CMK (cell line): Measurements from ENCODE around the gene RABL2B.
A peak's percentile ranks its signal among the peaks of the same experiment; 100 is the strongest.

ENCODE experiments used
- DNase-seq: peaks from one replicate; pipeline ENCODE4 v3.0.0-alpha.2; 2010; ENCODE audit warnings: low read depth

RABL2B gene

DNA sequence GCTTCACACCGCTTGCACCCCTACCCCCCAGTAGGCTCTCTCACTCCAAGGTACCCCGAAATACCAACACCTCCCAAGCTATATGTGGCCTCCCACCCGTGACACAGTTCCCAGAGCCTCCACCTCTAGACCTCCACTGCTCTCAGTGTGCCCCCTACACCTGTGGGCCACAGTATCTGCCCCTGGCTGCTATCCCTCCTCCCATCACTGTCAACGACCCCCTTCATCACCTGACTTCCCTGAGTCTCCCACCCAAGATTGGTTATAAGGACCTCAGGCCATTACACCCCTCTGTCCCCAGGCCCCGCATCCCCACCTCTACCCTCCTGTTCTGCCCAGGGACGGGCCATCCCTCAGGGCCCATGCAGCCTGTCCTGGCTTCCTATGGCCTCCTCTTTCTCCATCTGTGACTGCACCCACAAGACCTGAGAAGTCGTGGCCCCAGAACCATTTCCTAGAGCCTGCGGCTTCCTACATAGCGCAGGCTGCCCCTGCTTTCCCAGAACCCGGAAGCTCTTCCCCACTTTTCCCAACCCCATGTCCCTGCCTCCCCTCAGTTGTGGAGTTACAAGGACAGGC lies 44.7 kb downstream of the RABL2B start:
- DNase-seq = no peak

DNA sequence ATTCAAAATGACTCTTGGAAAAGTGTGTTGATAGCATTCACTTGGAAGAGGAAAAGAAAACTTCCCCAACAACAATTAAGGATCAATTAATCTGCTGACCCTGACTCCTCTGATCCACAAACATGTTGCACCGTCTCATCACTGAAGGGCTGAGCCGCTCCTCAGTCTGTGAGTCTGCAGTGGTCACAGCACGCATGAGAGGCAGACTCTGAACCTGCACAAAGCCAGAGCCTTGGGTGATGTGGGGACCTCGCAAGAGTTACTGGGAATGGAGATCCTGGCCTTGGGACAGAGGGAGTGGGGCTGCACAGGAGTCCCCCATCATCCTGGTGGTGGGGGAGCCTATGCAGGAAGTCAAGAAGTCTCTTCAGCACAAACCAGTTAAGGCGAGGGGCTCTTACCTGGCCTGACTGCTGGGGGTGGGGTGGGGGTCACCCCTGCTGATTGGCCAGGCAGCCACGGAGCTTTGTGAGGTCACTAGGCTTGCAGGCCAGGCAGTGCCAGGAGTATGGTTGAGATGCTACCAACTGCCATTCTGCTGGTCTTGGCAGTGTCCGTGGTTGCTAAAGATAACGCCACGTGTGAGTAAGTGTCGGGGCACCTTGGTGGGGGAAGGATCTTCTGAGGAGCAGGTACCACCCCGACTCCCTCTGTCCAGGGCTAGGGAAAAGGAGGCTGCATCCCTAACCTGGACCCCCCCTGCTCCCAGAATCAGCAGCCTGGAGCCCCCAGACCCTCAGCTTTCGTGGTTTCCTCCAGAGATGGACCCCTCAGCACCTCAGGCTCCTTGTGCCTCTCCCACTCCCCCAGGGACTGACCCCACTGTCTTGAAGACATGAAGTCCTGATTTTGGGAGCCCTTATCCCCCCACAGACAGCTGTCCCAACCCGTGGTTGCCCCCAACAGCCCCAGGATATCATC lies 45.4 kb downstream of the RABL2B start, which contains the start of gene ACR:
Gene ACR, plus strand, starts transcription at position 477 of the 921 bp plus-strand sequence. Its CDS starts 32 bp downstream, at position 509.
- no peak for DNase-seq

DNA sequence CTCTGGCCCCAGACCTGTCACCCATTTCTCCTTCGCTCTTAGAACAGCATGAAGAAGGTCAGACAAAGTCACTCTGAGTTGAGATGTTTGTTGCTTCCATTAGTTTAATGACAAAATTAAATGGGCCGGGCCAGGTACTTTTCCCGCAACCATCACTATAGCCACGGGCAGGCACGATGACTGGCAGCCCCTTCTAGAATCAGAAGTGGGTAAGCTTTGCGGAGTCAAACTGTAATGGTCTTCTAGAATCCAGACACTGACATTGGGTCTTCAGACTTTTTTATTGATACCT lies 47.8 kb downstream of the RABL2B start:
- no peak for DNase-seq

DNA sequence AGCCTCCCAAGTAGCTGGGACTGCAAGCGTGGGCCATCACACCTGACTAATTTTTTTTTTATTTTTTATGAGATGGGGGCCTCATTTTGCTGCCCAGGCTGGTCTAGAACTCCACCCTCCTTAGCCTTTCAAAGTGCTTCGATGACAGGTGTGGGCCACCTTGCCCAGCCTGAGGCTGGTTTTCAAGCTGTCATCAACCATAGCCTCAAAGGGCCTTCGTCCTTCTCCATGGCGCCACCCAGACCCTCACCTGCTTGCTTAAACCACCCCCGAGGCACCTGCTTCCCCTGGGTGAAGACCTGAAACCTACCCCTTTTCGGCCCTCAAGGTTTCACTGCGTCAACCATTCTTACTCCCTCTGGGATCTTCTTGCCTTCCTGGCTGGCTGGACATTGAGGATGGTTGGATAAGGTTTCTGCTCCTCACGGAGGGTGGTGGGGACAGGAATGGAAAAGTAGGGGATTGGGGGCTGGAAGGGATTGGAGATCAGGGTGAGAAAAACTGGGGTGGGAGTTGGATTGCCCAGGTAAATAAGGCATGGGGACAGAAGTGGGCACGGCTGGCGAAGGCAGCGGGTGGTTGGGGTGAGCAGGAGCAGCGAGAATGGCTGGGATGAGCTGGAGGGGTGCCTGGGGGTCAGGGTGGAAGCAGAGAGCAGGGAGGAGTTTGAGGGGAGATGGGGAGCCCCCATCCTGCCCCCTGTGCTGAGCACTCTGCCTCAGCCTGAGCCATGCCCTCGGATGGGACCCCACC lies 48.3 kb downstream of the RABL2B start:
- DNase-seq = no peak

DNA sequence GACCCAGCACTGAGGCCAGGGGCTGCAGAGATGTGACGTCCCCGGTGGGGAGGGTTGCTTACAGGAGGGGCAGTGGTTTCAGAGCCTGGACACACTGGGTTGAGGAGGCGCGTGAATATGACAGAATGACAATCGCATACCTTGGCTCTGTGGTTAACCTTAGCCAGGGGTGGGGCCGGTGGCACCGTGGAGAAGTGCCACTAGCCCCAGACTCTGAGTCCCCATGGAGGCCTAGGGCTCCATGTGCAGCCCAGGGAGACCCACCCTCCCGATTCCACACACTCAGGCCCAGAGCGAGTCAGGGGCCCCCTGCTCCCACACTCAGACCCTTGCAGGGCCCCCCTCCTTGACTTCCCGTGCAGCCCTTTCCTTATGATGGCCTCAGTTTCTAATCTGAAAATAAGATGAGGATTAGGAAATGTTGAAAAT lies 49.1 kb downstream of the RABL2B start:
- no peak for DNase-seq

DNA sequence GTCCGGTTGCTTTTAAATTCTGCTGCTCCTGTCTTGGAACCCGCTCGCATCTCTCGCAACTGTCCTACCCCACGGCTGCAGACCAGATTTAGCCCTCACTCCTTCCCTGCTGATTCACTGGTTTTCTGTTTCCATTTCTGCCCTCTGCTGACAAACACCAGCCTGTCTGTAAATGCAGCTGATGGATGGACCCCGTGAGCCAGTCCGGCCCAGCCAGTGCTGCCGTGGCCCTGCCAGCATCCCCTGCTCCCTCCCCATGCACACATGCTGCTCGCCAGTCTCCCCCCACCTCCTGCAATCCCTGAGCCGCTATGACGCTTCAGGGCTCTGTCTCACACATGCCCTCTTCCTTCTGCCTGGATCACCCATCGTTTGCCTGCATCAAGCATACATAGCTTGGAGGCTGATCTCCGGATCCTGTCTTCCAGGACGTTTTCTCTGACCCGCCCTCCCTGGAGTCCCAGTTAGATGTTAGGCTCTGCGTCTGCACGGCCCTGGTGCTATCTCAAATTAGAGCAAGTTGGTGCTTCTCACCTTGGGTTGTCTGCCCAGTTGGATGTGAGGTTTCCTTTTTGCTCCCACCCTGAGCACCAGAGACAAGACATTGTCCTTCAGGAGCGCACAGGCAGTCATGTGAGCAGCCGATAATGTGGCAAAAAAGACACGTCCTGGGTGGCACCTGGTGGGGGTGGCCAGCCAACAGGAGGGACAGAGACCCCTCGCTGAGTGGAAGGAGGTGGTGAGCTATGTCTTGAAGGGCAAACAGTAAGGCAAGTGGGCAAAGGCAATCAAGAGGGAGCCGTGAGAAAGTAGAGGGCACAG lies 49.7 kb downstream of the RABL2B start:
- no peak for DNase-seq

DNA sequence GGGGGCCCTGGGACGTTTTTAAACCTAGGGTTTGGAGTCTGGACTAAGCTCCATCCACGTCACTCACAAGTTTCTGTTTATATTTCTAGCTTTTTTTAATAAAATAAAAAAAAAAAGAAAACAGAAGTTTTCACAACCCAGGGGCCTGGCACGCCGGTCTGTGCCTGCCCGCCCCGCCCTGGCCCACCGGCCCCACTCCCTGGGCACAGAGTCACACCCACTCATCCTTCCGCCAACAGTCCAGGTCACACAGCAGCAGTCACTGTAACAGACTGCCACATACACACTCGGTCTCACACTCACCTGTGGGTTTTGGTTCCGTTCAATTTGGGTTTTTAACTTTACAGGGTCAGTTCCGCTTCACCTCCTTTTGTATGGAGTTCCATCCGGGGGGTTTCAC lies 50.8 kb downstream of the RABL2B start:
- no peak for DNase-seq

DNA sequence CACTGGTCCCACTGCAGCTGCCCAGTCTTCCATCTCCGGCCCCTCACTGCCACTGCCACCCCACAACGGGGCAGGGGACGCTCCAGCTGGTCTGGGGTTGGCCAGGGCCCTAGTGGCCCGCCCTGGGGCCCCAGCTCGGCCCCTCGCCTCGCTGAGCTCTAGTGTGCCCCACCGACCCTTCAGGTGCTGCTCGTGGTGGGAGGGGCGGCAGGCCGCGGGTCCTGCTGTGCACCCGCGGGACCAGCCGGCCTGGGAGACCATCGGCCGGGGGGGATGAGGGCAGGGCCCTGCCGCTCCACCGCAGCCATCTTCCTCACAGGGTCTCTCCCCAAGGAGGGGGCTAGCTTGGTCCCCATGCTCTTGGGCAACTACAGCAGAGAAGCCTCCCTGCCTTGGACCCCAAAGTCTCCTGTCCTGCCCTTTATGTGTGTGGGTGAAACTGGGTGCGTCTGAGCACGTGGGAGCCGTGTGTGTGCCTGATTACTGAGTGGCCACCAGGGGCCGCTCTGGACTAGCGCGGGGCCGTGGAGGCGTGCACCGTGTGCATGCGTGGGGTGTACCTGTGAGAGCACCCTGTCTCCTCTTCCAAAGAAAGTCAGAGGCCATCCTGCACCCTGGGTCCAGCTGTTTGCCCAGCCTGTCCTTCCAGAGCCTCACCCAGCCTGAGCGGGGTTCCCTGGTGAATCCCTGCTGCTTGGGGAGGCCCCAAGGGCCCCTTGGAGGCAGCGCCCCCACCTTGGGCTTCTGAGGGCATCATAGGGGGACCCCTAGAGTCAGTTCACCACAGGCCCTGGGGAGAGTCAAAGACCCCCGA lies 51.4 kb downstream of the RABL2B start:
- DNase-seq = peak; percentile 26

DNA sequence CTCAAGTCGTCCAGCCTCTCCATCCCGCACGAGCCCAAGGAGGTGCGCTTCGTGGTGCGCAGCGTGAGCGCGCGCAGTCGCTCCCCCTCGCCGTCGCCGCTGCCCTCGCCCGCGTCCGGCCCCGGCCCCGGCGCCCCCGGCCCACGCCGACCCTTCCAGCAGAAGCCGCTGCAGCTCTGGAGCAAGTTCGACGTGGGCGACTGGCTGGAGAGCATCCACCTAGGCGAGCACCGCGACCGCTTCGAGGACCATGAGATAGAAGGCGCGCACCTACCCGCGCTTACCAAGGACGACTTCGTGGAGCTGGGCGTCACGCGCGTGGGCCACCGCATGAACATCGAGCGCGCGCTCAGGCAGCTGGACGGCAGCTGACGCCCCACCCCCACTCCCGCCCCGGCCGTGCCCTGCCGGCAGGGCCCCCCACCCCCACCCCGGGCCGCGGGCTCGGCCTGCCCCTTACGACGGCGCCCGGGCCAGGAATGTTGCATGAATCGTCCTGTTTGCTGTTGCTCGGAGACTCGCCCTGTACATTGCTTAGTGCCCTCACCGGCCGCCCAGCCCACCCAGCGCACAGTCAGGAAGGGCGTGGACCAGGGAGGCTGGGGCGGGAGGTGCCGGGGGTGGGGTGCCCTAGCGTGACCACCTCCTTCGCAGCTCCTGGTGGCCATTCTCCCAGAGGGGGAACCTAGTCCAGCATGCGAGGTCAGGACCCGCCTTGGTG lies 52.3 kb downstream of the RABL2B start:
- DNase-seq = no peak

DNA sequence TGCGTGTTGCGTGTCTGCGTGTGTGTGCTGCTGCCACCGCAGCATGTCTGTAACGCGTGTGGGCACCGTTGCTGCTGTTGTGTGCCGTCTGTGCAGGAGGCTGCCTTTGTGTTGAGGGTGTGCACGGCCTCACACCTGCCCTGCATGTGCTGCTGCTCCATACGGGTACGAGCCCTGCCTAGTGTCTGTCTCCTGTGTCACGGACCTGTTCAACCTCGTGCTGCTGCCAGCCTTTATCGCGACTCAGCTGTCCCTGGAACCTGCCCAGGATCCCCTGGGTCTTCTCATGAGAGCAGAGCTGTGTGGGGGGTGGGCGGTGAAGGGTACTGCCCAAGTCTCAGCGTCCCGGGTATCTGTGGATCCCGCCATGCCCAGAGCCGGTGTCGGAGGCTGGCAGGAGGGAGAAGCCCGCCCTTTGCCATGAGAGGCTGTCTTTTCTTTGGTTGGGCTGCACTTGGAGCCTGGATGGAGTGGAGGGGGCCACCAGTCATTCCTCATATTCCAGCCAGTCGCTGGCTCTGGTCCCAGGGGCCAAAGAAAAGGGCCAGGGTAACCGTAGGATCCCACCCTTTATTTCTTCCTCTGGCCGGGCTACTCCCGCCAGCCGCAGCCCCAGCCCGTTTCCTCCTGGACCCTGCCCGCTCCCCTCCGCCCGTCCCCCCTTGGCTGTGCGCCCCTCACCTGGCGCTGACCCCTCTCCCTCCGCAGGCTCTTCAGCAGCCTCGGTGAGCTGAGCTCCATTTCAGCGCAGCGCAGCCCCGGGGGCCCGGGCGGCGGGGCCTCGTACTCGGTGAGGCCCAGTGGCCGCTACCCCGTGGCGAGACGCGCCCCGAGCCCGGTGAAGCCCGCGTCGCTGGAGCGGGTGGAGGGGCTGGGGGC lies 53.2 kb downstream of the RABL2B start:
- DNase-seq = no peak

DNA sequence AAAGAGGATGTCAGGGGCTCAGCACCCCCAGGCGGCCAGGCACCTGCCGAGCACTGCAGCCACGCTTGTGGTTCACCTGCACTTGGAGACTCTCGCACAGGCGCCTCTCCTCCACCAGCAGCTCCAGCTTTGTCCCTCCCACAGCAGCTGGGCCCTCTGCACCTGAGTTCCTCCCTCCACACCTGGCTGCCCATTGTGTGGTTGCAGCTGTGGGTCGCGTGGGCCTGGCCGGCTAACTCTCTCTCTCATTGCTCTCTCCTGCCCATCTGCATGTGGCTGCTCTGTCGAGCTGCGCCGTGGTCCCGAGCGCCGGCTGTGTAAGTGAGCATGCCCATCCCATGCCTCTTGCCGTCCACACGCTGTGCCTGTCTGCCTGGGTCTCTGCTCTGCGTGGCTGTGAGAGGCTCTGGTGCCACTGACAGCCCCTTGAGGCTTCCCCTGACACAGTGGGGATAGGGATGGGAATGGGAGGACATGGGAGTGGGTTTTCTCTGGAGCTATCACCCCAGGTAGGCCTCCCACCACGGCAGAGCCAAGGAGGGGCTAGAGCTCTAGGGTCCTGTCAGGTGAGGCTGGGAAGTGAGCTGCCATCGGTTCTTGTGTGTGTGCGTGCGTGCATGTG lies 53.9 kb downstream of the RABL2B start:
- no peak for DNase-seq

DNA sequence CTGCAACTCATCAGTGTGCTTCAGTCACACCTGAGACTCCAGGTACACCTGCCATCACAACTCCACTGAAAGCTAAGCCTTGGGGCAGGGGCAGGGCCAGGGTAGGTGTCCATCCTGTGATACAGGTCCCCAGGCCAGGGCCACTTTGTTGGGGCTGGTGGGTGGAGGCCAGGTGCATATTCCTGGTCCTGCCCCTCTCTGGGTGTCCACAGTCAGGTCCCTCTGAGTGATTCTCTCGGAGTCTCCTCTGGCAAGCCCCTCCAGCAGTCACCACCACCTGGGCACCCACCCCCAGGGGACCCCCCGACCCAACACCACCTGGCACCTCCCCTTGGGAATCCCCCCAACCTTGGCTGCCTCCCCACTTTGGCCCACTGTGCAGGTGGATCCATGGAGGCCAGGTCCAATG lies 54.9 kb downstream of the RABL2B start:
- DNase-seq = no peak

DNA sequence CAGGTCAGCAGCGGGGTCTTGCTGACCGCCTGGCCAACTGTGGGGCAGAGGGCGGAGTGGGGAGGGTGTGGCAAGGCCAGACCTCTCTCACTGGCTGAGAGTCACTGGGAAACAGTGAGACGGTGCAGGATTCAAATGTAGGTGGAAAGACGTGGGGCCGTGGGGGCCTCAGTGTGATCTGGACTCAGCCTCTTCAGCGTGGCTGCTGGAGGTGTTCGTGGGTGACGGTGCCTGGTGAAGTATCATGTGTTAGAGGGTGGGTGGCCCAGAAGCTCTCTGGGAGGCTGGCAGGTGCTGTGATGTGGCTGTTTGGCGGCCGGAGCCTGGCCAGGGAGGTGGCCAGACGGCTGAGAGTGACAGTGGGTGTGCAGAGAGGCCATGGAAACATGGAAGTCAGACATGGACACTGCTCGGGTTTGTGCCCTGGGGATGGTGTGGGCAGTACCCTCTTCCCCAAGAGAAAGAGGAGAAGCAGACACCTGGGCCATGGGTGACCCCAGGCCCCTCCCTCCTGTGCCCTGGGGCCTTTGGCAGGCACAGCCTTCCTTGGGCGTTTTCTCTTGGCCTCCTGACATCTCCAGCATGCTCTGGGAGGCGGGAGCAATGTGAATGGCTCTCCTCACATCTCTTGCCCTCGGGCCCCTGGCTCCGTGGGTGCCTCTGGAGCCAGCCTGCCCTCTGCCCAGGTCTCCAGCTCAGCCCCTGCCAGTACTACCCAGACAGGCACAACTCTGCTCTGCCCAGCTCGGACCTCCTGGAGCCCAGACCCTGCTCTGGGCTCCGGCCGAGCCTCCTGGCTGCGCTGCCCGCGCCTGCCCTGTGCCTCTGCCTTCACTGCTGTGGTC lies 55.5 kb downstream of the RABL2B start:
- DNase-seq = no peak

DNA sequence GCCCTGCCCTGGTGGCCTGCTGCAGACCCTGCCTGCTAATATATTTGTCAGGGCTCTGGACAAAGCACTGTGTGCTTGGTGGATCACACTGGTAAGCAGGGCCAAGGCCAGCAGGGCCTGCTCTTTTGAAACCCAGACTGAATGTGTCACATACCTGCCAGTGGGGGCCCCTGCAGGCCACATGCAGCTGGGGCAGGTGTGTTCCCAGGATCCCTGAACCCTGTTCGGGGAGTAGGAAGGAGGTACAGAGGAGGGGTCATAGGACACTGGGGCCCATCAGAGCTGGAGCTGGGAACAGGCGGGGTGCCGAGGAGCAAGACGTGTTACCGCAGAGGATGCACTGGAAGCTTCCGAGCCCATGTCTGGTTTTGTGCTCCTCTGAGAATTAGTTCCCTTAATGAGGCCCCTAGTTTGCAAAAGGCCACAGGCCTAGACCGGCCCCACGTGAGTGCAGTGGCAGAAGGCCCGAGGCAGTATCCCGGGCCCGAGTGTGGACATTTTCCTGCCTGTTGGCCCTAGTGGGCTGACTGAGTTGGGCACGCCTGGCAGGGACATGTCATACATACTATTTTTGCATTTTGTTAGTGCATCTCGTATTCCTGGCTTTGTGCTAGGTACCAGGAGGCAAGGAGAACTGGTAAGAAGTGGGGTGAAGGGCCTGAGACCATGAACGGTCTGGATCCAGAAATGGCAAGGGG lies 56.6 kb downstream of the RABL2B start:
- DNase-seq = no peak

DNA sequence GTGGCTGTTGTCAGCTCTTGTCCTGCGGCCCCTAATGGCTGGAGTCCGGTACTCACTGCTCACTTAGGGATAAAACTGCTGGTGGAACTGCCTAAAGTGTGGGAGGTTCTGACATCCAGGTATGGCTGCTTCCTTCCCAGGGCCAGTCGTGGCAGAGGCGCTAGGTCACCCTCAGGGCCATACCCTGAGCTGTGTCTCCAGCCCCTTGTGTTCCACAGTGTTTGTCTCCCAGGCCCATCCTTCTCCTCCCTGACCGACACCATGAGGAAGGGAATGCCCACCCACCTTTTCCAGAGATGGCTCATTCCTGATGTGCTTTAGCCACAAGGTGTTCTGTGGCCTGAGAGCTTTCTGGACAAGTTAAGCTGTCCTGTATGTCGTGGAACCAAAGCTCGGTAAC lies 57.8 kb downstream of the RABL2B start:
- DNase-seq = no peak

DNA sequence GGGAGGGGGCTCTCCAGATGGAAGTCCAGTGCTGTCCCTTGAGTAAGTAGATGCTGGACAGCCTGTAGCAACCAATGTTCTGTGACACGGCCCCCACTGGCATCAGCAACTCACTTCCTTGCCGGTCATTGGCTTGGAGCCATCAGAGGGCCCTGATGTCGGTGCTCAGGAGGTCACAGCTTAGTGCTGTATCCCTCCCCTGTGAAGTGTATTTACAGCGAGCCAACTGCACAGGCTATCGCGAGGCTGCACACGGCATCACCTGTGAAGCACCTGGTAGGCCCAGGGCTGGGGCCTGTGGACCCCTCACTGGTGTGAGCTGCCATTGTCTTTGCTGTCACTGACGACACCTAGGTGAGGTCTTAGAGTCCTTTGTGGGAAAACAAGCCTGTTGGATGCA lies 58.8 kb downstream of the RABL2B start:
- DNase-seq = no peak

DNA sequence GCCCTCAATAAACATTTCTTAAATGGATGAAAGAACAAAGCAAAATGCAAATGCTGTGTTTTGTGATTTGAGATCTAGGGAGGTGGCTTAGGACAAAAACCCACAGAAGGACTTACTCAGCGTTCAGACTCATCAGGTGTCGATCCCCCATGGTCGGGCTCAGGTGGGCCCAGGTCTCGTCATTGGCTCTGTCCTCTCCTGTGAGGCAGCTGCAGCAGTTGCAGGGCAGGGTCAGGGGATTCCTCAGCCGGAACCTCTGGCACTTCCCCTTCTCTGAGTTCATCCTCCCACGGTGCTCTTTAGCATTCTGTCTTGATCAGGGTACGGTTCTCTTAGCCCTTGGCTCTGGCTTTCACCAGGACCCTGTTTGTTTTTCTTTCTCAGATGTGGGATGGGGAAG lies 59.4 kb downstream of the RABL2B start:
- DNase-seq = no peak
